Stimulated activated CD8-positive, alpha-beta memory T cell treated with anti-CD3 and anti-CD28 coated beads, Interleukin-15, amount 100 ng/mL, for 4 hours (primary cell): Measurements from ENCODE around the gene BCL11A.

Experiments
- DNase-seq, 2 donors: peaks; one replicate each; pipeline ENCODE4 v3.0.0-alpha.2; 2020; ENCODE audit warnings: low read depth in 2 of 2

BCL11A gene

DNA sequence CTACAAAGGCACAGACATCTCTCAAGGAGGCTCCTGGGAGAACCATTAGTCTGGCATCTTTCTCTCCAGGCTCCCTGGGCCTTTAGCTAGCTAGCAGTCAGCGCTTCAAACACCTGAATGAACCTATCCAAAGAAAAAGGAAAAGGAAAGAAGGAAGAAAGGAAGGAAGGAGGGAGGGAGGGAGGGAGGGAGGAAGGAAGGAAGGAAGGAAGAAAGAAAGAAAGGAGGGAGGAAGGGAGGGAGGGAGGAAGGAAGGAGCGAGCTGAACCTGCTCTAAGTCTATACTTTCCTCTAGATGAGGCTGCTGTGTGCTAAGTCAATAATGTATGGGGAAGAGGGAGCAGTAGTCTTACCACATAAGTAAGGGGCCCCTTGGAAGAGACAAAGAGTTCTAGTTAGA is 5.1 kb upstream of the BCL11A start:
- DNase-seq = no peak

- DNase-seq = no peak
Measured at GRCh38 chr2:60557486-60557864, 4.0 kb upstream of the BCL11A start.

- no peak for DNase-seq
Measured at GRCh38 chr2:60556576-60557485, 3.4 kb upstream of the BCL11A start.

DNA sequence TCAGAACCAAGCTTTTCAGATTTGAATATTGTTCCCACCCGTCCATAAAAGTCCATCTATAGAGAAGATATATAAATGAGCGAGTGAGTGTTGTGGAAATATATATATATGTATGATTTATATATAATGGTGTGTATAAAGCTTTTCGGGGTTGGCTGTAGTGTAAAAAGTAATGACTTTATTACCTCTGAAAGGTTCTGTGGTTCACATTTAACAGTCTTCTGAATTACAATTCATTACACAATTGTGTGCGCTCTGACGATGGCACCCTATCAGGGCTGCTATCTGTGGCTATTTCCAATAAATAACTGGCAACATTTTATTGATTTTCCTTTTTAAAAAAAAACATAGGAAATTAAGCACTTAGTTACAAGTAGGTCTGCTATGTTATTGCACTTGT is 2.7 kb upstream of the BCL11A start:
- no peak for DNase-seq

- DNase-seq = no peak
Measured at GRCh38 chr2:60555783-60556139, 2.3 kb upstream of the BCL11A start.

GRCh38 chr2:60555066-60555782 is 1.8 kb upstream of the BCL11A start:
- DNase-seq = peak in 1 of 2 donors; percentile 36

DNA sequence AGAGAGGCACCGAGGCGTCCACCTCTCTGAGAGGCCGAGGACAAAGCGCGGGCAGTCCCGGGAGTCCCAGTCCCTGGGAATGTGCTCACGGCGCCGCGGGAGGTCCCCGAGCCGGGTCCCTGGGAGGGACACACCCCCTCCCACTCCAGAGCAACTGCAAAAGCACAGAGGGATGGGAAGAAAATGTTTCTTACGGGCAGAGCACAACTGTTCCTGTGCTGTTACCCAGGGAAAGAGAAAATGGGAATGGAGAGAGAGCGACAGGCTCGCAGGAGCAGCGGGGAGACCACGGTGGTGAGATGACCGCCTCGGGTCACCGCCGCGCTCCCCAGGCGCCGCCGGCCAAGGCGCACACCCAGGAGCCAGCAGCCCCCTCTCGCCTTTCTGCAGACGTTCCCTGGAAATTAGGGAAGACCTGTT is 1.2 kb upstream of the BCL11A start:
- DNase-seq = no peak

- no peak for DNase-seq
Measured at GRCh38 chr2:60554074-60554645, 706 bp upstream of the BCL11A start.

- no peak for DNase-seq
Measured at GRCh38 chr2:60552851-60553494, 481 bp downstream of the BCL11A start.

DNA sequence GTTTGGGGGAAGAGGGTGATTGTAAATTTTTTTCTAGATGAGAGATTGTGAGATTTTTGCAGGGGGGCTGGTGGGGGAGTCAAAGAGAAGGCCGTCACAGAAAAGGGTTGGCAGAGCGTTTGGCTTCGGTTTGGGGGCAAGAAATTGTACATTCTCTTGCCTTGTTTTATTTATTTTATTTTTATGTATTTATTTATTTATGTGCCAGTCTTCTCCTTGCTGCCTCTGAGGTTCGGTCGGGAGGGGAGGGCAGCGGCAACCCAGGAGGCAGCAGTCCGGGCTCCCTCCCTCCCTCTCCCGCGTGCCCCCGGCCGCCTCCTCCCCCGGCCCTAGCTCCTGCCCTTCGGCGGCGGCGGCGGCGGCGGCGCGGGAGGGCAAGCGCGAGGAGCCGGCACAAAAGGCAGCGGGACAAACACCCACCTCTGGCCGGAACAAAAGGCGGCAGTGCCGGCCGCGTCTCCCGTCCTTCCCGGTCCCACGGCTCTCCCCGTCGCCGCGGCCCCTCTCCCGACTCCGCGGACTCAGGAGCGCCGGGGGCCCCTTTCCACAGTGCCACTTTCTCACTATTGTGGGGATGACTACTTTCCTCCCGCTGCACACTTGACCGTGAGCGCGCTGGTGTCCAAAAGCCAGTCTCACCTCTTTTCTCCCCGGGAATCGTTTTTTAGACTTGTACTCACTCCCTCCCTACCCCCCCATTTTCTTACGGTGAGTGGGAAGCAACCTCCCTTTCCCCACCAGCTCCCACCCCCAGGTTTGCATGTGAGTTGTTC is 1.2 kb downstream of the BCL11A start:
- no peak for DNase-seq

DNA sequence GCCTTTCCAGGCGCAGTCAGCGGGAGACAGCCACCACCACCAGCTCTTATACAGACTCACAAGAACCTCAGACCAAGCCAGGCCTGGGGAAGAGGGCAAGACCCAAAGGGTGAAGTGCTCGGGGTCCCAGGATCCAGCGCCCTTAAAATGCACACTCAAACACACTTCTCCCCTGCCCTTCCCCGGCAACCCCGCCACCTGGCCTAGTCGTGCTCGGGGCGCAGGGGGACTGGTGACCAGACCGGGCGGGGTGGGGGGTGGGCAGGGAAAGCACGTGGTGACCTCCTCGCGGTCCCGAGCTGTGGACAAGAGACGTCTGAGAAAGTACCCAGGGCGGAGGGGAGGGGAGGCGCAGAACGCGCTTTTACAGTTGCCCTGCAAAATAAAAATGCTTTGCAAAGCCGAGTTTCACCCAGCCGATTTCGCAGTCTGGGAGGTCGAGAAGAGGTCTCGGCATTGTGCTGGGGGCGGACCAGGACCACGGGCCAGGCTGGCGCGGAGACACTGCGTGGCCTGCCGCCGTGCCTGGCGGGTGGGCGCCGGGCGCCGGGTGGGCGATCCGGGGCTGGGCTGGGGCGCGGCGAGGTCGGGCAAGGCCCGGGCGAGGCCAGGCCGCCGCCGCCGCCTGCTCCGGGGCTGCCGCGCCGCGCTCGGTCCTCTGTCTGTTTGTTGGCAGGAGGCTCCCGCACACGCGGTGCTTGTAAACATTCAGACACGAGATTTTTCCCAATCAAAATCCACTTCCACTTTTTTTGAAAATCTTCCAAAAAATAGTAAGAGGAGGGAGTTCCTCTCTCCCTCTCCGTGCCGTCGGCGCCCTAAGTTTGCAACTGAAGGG is 2.0 kb downstream of the BCL11A start:
- no peak for DNase-seq

- no peak for DNase-seq
Measured at GRCh38 chr2:60550984-60551239, 2.5 kb downstream of the BCL11A start.

DNA sequence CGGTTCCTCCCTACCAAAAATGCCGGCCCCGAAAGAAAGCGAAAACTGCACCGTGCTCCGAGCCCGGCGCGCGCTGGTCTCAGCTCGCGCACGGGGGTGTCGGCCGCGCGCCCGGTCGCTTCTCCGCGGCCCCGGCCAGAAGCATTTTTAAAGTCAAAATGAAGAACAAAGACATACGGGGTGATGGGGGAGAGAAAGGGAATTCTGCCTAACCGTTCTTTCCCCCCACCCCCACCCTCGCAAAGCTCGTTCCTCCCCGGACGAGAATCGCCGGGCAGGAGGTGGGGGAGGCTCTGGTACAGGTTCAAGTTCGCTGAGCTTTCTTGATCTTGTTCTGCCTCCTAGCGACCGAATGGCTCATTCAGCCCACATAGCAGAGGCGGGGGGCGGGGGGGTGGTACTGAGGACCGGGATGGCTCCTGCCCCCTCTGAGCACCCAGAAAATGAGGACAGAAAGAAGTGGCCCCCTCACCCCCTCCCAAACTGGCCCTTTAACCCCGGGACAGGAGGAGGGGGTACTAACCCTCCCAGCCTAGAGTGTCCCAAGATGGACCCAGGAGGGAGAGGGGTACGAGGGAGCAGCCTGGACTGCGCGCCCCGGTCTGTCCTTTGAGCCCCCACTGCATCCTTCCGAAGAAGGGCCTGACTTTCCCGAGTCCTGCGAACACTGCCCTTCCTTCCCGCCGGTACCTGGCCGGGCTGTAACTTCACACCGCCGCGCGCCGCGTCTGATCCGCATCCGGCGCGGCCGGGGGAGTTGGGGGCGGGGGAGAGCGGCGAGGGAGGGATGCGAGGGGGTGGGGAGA is 3.1 kb downstream of the BCL11A start:
- DNase-seq = peak in 1 of 2 donors; percentile 29

DNA sequence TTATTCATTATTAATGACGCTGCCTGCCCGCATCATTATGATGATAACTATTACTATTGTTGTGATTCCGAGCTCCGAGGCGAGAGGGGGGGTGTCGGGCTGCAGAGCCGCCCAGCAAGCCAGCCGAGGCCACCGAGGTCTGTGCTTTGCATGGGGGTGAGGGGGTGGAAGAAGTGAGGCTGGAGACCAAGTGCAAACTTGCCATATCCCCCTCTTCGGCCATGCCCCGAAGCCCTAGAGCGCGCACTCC is 3.6 kb downstream of the BCL11A start:
- no peak for DNase-seq

DNA sequence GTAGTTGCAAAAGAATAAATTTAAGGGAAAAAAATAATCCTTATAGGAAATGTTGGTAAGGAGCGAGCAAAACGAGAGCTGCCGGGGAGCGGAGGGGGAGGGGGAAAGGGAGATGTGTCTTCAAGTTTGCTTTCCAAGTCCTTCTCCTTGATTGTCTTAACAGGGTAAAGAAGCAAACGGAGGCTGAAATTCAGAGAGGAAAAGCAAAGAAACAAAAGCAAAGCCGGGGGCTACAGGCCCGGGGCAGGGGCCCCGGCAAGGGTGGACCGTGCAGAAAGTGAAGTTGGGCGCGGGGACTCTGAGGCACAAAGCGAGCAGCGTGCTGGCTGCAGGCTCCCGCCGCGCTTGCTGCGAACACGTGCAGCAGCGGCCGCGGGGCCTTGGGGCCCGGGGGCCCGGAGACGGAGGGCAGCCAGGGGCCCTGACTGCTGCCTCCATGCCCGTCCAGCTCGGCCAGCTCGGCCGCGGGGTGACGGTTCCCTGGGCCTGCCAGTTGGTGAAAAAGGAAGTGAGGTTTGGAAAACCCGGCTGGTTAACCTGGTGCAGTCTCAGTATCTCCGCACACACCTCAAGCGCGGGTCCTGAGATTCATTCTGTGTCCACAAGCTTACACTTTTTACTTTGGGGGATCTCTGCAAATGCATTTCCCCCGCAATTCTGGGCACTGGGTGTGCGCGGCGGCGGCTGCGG is 4.1 kb downstream of the BCL11A start:
- DNase-seq = no peak

DNA sequence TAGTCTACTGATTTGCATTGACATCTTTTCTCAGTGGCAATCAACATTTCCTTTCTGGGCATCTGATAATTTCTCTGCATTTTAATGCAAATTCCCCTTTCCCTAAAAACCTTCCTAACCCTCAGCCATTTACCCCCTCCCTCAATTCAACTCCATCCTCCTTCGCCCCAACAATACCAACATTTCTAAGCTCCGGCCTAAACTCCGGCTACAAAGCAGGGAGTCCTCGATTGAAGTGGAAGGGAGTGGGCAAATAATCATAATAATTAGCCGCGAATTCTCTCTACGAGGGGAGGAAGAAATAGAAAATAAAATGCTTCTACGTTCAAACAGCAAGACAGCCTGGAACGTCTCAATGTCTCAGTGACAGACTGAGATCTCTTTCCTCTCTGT is 4.6 kb downstream of the BCL11A start:
- DNase-seq = no peak

DNA sequence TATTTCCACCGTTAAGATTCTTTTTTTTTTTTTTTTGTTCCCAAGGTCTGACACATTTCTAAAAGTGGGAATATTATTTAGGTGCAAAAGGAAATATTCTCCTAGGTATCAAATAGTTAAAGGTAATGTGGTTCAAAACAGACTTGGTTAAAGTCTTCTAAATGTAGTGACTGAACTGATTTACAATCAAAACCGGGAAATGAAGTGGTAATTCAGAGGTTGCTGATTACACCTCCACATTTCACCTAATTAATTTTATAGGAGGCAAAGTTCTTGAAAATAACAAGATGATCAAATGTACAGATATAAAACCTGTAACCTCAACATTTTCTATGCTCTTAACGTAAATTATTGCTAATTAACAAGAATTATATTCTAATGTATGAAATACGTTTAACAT is 5.1 kb downstream of the BCL11A start:
- DNase-seq = no peak

- DNase-seq = no peak
Measured at GRCh38 chr2:60547841-60548240, 5.6 kb downstream of the BCL11A start.

DNA sequence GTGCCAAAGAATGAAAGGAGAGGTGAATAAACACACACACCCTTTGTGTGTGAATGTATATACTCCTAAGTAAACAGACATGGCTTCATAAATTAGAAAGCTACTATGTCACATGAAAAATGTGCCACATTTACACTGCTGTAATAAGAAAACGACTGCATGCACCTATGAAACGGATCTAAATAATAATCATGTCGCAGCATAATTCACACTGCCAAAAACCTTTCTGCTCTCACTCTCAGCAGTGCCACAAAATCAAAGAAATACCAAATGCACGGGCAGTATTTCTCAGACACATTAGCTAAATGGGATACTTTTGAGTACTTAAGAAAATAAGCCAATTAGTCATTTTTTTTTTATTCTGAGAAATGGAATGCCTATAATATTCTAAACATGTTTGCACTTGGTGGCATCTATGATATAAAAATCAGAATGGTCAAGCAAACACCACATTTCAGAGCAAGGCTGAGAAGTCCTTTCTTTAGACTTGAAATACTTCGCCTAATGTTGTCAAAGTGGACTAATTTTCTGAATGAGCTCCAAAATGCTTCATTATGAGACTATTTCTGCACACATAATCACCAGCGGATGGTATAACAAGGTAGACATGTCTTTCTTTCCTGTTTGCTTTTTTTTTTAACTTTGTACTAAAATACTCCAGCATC is 6.6 kb downstream of the BCL11A start:
- no peak for DNase-seq
